Suppressor macrophage treated with lipopolysaccharide for 1 hour (primary cell): ENCODE results near the gene CDK11B.
"Not testable (repeated sequence)": the region's sequence is repeated elsewhere in the genome, so short reads cannot be mapped to it uniquely, and the experiment has no call there.

Experiments used
- DNase-seq, 3 donors: peaks; one replicate each; pipeline ENCODE4 v3.0.0-alpha.2; 2020 to 2022

Gene CDK11B

DNA sequence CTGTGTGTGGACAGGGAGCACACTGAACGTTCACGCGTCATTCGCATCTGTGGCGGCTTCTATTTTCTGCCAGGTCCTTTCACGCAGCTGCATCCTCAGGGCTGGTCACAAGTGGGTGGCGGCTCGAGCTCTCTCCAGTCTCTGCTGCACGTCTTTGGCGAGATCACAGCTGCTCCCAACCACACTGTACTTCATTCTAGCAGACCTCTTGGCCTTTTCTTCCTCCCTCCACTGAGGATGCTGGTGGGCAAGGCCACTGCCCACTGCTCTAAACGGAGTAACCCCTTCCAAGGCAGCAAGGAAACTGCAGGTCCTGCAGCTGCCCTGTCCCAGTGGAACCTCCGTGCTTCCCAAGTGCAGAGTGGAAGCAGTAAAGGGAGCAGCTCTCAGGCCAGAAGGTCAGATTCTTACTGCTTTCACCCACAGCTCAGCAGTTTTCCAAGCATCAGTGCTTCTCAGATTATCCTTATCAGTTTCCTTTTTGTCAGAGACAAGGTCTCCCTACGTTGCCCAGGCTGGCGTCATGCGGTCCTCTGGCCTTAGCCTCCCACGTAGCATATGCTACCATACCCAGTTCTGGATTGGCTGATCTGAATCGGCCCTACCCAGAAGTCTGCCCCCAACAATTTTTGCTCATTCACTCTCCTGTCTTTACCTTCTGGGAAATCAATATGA is 11.1 kb downstream of the CDK11B start:
- not testable (repeated sequence) for DNase-seq

DNA sequence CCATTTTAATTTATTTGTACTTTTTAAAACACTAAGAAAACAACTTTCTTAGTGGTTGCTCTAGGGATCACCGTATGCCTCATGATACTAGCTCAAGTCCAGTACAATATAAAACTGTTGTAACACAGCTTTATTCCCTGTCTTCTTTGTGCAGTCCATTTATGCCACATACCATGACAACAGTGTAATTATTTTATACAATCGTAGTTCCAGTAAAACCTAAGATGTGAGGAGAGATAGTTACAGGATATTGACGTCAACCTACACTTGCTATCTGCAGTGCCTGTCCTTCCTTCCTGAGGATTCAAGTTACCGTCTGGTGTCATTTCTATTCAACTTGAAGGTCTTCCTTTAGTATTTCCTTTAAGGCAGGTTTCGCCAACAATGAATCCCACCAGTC is 12.5 kb downstream of the CDK11B start:
- DNase-seq = not testable (repeated sequence)

DNA sequence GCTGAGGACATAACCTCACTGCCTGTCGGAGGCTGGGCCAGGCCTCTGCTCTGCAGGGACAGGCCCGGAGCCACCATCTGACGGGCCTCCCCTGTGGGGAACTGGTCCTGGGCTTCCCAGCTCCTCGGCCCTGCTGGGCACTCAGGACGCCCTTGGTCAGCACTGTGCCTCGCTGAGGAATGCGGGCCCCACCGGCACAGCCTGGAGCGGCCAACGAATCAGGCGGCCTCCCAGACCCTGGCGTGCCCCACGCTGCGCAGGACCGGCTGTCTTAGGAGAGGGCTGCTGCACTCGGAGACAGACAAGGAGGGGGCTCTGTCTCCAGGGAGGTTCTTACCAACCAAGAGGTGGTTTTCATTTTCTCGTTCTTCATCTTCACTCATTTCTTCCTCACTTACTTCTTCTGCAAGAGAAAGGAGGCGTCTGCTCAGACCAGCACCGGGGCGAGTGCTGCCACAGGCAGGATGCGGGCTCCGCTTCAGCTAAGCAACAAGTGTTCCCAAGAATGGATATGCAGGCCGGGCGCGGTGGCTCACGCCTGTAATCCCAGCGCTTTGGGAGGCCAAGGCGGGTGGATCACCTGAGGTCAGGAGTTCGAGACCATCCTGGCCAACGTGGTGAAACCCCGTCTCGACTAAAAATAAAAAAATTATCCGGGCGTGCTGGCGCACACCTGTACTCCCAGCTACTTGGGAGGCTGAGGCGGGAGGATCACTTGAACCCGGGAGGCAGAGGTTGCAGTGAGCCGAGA is 17.9 kb downstream of the CDK11B start:
- not testable (repeated sequence) for DNase-seq

DNA sequence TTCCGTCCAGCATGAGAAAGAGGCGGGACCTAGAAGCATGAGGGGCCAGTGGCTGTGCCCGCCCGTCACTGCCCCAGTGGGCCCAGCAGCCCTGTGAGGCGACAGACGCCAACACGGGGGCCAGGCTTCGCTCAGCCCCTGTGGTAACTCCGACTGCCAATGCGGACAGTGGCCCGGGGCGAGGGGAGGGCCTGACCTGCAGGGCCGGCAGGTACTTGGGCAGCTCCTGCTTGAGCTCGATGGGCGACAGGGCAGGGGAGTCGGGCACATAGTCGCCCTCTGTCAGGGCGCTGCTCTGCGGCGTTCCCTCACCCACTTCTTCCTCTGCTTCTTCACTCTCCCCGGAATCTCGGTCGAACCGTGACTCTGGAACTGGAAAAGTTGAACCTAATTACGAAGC is 18.7 kb downstream of the CDK11B start:
- not testable (repeated sequence) for DNase-seq

DNA sequence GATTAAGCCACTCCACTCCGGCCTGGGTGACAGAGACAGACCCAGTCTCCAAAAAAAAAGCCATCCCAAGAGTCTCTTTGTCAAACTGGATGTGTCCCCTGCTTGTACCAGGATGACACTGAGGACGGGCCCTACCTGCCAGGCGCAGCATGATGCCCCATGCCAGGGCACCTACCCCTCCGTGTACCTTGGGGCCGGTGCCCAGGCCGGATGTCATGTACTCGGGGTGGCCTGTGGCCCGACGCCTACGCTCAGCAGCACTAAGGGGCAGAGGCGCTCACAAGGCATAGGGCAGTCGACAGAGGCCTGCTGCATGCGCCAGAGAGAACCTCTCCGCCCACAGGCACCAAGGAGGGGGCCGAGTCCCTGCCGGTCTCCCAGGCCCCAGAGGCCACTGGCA is 19.4 kb downstream of the CDK11B start:
- not testable (repeated sequence) for DNase-seq

DNA sequence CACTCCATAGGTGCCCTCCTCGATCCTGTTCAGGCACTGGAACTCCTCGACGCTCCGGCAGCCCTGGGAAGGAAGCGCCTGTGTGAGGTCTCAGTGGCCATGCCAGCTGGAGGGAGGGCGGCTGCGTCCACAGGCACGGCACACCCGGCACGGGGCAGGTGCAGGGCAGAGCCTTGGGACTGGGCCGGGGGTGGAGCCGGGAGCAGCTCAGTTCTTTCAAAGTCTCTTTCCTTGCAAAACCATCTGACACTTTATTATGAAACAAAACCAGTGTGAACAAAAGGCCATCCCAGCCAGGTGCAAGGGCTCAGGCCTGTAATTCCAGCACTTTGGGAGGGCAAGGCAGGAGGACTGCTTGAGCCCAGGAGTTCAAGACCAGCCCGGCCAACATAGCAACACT is 20.3 kb downstream of the CDK11B start:
- DNase-seq = not testable (repeated sequence)

DNA sequence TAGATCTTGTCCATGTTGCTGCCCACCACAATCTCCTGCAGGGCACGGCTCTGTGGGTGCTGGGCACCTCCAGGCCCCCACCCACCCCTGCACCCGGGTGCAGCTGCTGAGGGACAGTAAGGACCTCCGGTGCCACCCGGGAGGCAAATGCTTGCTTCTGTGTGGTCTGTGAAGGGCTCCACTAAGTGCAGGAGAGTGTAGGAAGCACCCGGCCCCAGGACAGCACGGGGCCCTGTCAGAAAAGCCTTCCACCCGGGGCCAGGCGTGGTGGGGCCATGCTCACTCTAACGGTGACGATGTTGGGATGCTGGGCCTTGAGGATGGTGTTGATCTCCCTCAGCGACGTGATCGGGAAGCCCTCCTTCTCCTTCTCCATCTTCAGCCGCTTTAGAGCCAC is 21.3 kb downstream of the CDK11B start:
- not testable (repeated sequence) for DNase-seq

DNA sequence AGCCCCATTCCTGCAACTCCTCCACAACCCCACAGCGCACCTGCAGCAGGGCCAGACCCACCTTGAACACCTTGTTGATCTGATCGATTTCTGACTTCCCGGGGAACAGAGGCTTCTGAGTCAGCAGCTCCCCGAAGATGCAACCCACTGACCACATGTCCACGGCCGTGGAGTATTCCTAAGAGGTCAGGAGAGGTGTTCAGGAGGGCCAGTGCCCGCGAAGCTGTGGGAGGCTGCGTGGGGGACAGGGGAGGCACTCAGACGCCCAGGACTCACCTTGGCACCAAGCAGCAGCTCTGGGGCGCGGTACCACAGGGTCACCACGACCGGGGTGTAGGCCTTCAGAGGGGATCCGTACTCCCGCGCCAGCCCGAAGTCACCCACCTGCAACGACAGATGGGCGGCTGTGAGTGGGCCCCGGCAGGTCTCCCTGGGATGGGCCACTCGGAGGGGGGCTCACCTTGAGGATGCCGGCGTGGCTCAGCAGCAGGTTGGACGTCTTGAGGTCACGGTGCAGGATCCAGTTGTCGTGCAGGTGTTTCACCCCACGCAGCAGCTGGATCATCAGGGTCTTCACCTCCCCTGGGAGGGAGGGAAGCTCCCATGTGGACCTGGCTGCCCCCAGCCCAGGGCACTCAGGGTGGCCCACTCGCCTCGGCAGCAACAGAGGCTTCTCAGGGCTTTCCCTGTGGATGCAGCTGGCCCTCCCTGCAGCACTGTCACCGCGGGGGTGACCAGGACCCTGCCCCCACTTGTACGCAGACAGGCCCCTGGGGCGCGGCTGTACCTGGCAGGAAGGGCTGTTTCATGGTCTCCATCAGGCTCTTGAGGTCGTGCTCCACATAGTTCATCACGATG is 22.0 kb downstream of the CDK11B start:
- DNase-seq = not testable (repeated sequence)

DNA sequence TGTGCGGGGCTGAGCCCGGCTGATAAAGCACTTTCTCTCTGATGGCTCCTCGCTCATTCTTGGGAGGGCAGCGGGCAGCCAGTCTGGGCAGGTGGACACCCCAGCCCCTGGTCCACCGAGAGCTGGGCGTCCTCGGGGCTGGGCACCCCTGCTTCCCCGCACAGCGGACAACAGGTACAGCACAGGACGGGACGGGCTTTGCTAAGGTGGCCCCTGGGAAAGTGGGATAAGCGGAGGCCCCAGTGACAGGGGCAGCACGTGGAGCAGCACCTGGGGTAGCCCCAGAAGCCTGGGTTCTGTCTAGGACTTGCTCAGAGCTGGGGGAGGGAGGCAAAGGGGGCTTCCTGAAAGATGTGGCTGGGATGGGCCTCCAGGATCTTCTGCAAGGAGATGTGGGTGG is 24.2 kb downstream of the CDK11B start:
- not testable (repeated sequence) for DNase-seq

DNA sequence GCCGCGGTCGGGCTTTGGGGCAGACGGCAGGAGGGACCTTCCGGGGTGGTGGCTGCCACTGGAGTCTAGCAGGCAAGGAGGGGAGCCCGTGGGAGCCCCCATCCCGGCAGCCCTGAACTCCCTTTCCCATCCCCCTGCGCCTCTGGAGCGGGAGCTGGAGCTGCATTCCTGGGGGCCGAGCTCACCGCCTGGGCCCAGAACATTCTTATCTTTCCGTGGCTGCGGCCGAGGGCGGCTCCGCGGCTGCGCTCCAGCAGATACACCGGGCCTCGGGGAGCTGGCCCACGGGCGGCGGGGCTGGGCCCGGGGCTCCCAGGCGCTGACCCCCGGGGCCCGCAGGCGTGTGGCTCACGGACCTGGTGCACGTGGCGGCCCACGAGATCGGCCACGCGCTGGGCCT is 25.4 kb downstream of the CDK11B start:
- not testable (repeated sequence) for DNase-seq

DNA sequence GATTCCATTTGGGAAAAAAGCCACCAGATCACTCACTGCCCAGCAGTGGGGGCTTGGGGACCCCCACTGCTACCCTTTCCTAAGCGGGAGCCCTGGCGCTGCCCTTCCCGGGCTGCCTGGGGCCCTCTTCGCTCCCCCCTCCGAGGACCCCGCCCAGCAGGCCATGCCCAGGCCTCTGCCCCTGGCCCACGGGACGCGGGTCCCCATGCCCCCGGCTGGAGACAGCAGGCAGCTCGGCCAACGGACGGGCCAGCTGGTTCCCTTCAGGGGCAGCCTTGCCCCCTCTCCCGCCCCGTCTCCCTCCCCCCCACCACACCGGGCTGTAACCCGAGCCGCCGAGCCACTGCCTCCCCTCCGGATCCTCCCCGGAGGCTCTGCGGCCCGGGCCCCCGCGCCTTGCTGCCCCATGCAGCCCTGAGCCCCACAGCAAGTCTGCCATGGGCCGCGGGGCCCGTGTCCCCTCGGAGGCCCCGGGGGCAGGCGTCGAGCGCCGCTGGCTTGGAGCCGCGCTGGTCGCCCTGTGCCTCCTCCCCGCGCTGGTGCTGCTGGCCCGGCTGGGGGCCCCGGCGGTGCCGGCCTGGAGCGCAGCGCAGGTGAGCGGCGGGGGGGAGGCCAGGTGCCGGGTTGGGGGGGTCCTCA is 26.9 kb downstream of the CDK11B start, which contains the start of gene MMP23B:
MMP23B (plus strand) TSS at position 392 of the 639 bp plus-strand sequence; CDS start at position 438, 46 bp downstream.
- DNase-seq = no peak

DNA sequence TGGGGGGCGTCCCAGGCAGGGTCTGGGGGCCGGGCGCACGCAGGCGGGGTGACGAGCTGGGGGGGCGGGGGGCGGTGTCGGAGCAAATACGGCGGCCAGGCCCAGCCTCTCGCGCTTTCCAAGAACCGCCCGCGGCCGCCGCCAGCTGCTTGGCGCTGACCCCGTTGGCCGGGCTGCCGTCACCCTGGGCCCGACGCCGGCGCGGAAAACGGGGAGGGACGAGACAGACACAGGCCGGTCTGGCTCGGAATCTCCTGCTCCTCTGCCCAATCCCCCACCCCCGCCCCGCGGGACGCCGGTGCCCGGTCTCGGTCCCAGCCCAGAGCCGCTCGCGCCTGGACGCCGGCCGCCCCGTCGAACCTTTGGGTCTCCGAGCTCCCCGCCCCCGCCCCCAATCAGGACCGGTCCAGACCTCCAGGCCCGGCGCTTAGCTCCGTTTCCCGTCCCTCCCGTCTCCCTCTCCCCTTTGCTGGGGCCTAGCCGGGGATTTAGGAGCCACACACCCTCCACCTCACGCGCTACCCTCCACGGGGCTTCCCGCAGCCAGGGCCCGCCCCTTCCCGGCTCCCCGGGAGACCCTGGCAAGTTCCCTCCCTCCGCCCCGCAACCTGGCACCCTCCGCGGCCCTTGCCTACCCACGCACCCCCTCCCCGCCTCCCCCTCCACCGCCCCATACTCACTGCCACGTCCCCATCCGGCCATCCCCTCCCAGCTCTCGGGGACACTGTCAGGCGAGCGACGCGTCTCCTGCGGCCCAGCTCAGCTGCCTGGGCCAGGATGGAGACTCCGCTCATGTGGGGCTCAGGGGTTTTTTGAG is 27.6 kb downstream of the CDK11B start:
- peak in 1 of 3 donors; percentile 34 for DNase-seq

DNA sequence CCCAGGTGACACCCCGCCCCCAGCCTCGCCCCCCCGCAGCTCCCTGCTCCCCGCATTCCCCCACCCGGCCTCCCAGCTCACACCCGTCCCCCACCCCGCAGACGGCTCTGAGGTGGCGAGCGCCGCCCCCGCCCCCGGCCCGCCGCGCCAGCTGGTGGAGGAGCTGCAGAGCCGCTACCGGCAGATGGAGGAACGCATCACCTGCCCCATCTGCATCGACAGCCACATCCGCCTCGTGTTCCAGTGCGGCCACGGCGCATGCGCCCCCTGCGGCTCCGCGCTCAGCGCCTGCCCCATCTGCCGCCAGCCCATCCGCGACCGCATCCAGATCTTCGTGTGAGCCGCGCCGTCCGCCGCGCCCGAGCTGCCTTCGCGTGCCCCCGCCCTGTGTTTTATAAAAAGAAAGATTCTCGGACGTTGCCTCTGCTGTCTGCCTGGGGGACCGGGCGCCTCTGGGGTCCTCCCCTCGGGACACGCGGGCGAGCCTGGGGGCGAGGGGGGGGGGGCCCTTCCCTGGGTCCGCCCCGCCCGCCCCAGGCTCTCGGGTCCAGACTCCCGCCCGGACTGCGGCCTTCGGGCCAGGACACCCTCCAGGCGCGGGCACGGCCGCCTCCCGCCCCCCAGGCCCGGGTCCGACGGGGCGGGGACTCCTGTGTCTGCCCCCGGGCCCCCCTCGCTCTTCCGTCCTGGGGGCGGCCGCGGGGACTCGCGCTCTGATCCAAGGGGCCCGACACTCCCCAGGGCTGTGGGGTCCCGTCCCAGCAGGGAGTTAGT is 28.4 kb downstream of the CDK11B start:
- DNase-seq = peak; percentile 71 to 81 (median 74)

DNA sequence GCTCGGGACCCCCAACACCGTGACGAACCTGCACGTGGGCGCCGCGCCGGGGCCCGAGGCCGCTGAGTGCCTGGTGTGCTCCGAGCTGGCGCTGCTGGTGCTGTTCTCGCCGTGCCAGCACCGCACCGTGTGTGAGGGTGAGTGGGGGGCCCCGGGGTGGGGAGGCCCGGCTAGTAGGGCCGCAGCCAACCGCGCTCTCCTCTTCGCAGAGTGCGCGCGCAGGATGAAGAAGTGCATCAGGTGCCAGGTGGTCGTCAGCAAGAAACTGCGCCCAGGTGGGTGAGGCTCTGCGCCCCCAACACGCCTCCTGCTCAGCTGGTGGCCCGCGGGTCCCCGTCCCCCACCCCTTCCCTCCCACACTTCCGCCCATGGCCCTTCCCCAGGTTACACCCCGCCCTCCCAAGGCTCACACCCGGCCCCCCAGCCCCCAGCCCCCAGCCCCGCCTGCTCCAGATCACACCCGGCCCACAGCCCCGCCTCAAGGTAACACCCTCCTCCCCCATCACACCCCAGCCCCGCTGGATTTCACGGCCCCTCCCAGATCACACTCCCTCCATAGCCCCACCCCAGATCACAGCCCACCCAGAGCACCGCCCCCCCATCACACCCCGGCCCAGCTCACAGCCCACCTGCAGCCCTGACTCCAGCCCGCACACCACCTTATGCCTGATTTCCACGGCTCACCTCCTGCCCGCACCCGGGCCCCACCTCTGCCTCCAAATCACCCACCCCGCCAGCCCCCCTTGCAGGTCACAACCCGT is 29.2 kb downstream of the CDK11B start:
- no peak for DNase-seq

DNA sequence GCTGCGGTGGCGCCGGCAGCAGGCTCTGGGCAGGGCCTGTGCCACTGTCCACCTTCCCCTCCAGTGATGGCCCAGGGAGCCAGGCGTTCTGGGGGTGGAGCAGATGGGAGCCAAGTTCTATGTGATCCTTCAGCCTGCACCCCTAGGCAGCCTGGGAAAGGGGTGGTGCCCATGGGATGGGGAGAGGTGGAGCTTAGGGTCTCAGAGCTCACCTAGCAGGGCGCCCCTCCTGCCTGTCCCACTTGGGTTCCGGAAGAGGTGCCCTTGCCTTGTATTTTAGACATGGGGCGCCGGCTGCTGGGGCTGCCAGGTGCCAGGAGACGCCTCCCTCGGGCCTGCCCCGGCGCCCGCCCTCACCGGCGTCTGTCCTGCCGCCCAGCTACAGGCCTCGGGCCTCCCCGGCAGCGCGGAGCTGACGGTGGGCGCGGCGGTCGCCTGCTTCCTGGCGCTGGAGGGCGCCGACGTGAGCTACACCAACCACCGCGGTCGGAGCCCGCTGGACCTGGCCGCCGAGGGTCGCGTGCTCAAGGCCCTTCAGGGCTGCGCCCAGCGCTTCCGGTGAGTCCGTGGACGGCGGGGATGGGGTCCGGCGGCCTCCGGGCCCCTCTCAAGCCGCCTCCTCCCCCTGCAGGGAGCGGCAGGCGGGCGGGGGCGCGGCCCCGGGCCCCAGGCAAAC is 29.9 kb downstream of the CDK11B start:
- no peak for DNase-seq

DNA sequence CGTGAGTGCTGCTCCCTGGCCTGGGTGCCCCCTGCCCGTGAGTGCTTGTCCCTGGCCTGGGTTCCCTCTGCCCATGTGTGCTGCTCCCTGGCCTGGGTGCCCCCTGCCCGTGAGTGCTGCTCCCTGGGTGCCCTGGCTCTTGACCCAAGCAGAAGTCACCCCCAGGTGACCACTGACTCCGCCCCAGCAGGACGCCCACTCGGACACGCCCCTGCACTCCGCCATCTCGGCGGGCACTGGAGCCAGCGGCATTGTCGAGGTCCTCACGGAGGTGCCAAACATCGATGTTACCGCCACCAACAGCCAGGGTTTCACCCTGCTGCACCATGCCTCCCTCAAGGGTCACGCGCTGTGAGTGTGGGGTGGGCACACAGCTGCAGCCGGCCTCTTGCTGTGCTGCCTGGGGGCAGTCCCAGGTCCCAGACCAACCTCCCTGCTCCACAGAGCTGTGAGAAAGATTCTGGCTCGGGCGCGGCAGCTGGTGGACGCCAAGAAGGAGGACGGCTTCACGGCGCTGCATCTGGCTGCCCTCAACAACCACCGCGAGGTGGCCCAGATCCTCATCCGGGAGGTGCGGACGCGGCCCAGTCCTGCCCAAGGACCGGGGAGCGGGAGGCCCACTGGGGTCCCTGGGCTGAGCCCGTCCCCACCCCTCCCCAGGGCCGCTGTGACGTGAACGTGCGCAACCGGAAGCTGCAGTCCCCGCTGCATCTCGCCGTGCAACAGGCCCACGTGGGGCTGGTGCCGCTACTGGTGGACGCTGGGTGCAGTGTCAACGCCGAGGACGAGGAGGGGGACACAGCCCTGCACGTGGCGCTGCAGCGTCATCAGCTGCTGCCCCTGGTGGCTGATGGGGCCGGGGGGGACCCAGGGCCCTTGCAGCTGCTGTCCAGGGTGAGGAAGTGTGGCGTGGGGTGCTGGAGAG is 30.7 kb downstream of the CDK11B start:
- DNase-seq = no peak

DNA sequence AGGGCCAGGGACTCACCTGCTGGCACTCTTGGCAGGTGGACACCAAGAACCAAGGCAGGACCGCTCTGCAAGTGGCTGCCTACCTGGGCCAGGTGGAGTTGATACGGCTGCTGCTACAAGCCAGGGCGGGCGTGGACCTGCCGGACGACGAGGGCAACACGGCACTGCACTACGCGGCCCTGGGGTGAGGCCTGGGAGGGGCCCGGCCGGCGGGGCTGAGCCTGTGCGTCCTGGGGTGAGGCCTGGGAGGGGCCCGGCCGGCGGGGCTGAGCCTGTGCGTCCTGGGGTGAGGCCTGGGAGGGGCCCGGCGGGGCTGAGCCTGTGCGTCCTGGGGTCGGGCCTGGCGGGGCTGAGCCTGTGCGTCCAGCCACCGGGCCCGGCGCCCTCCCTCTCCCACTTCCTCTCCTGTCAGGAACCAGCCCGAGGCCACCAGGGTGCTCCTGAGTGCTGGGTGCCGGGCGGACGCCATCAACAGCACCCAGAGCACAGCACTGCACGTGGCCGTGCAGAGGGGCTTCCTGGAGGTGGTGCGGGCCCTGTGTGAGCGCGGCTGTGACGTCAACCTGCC is 31.5 kb downstream of the CDK11B start:
- no peak for DNase-seq
